Caco-2 (cell line): ENCODE results near the gene CRELD2. TPM values are rescaled to one million over a fixed set of nuclear protein-coding genes. Genes with fewer than 3 reads are reported as not detected.

Experiments
- BruUV-seq: library from RNA; stranded (reverse); fragments of 400-500 nt; replicated peaks from 2 replicates; lab custom pipeline; 2021; lab: Mats Ljungman, UMichigan
- CTCF ChIA-PET: fragments of 300-600 bp; sonication (Branson Sonifier 250); formaldehyde crosslinking; loops from one replicate; lab custom pipeline; 2022; ENCODE audit warnings: antibody characterized with exemption; lab: Charles Lee
- POLR2A ChIA-PET: fragments of 300-600 bp; sonication (Branson Sonifier 250); formaldehyde crosslinking; loops from one replicate; lab custom pipeline; 2022; ENCODE audit warnings: antibody characterized with exemption; lab: Charles Lee
- DNase-seq, 2 experiments: peaks; one replicate each; pipeline versions ENCODE4 v3.0.0 to v3.0.0-alpha.2; 2020 to 2022
- H3K27me3 ChIP-seq: replicated peaks from 2 replicates; pipeline ENCODE4 v1.6.0; 2011; ENCODE audit warnings: low read length; ENCODE audit not compliant: control insufficient read depth, insufficient read depth
- H3K36me3 ChIP-seq: 2 replicates; pipeline ENCODE4 v1.5.1; 2011; ENCODE audit warnings: low read length; ENCODE audit not compliant: control insufficient read depth, insufficient read depth
- H3K4me1 ChIP-seq: fragments of 250-450 bp; sonication (Bioruptor Pico); 2 replicates; pipeline ENCODE4 v1.5.1; 2020; ENCODE audit warnings: mild to moderate bottlenecking
- H3K4me3 ChIP-seq: 2 replicates; pipeline ENCODE4 v1.5.1; 2011; ENCODE audit warnings: low read depth, mild to moderate bottlenecking, control low read depth, low read length
- H3K9me3 ChIP-seq: fragments of 250-450 bp; sonication (Bioruptor Pico); 2 replicates; pipeline ENCODE4 v1.5.1; 2020; ENCODE audit warnings: mild to moderate bottlenecking, moderate library complexity
- H3K27ac Mint-ChIP-seq: one replicate; pipeline ENCODE4 v1.8.0; 2022; ENCODE audit warnings: mixed read lengths; ENCODE audit not compliant: unreplicated experiment
- H3K27me3 Mint-ChIP-seq: one replicate; pipeline ENCODE4 v1.8.0; 2022; ENCODE audit warnings: mixed read lengths; ENCODE audit not compliant: insufficient read depth, unreplicated experiment
- H3K36me3 Mint-ChIP-seq: one replicate; pipeline ENCODE4 v1.8.0; 2022; ENCODE audit warnings: mild to moderate bottlenecking, mixed read lengths; ENCODE audit not compliant: insufficient read depth, unreplicated experiment
- H3K4me1 Mint-ChIP-seq: one replicate; pipeline ENCODE4 v1.8.0; 2022; ENCODE audit warnings: low read depth, mixed read lengths; ENCODE audit not compliant: unreplicated experiment
- H3K4me3 Mint-ChIP-seq: one replicate; pipeline ENCODE4 v1.8.0; 2022; ENCODE audit warnings: mild to moderate bottlenecking, moderate library complexity, mixed read lengths; ENCODE audit not compliant: unreplicated experiment
- H3K9me3 Mint-ChIP-seq: one replicate; pipeline ENCODE4 v1.8.0; 2022; ENCODE audit warnings: mixed read lengths; ENCODE audit not compliant: unreplicated experiment
- CTCF ChIP-seq, 2 experiments: fragments of 200-600 bp in 1 of 2; IDR thresholded peaks; 1 replicate in 1 of 2; 2 replicates in 1 of 2; pipeline versions ENCODE4 v1.5.1 to v1.8.0; 2011 to 2022; ENCODE audit warnings: antibody characterized with exemption in 1 of 2, control low read depth in 1 of 2, inconsistent platforms in 1 of 2, low read depth in 1 of 2, low read length in 1 of 2, mild to moderate bottlenecking in 1 of 2, moderate library complexity in 1 of 2; ENCODE audit not compliant: insufficient read depth in 1 of 2, severe bottlenecking in 1 of 2, unreplicated experiment in 1 of 2
- intact Hi-C: fragments of 100-400 bp; cut with micrococcal nuclease; formaldehyde crosslinking; loops from one replicate; pipeline ENCODE4 v1.10.0; 2022; ENCODE audit not compliant: unreplicated experiment
- total RNA-seq: library from RNA; stranded (reverse); gene quantifications from 2 replicates; pipeline ENCODE4 v1.2.3, GENCODE V29; 2022

The CRELD2 gene
- total RNA-seq, 1 experiment from 2014 or later, result 43.3 TPM

GRCh38 chr22:49879871-49880270, 38.6 kb upstream of the CRELD2 start:
- no peak overlapping the region for H3K27ac Mint-ChIP-seq
- no peaks in the 10 kb centered on the region for H3K27me3 ChIP-seq
- H3K4me3 ChIP-seq, result no peak overlapping the region
- H3K9me3 ChIP-seq, result no peaks in the 10 kb centered on the region
- no peaks in the 10 kb centered on the region for H3K36me3 ChIP-seq
- no peaks in the 10 kb centered on the region for H3K4me1 Mint-ChIP-seq
- H3K27me3 Mint-ChIP-seq, result no peaks in the 10 kb centered on the region
- peaks cover 57% of the 10 kb centered on the region for H3K36me3 Mint-ChIP-seq
- BruUV-seq, result no TSS peak
- no peak for TF ChIP-seq CTCF (IDR thresholded peaks at IDR 0.05; ENCODE audit: insufficient read depth in 1 of 2, low read depth in 1 of 2, low read length in 1 of 2, severe bottlenecking in 1 of 2, unreplicated experiment in 1 of 2)
- intact Hi-C loops, result no loop called here
- ChIA-PET POLR2A (no interaction called here), CTCF (no interaction called here)
- no peak overlapping the region for H3K4me3 Mint-ChIP-seq
- no peaks in the 10 kb centered on the region for H3K9me3 Mint-ChIP-seq
- H3K4me1 ChIP-seq, result no peaks in the 10 kb centered on the region
- DNase-seq, result no peak

GRCh38 chr22:49880281-49880680, 38.2 kb upstream of the CRELD2 start:
- Histone ChIP-seq H3K4me1 (no peaks in the 10 kb centered on the region), H3K9me3 (no peaks in the 10 kb centered on the region), H3K4me3 (no peak overlapping the region), H3K27me3 (no peaks in the 10 kb centered on the region), H3K36me3 (no peaks in the 10 kb centered on the region)
- Mint-ChIP-seq H3K27ac (no peak overlapping the region), H3K36me3 (peaks cover 61% of the 10 kb centered on the region), H3K27me3 (no peaks in the 10 kb centered on the region), H3K4me3 (no peak overlapping the region), H3K9me3 (no peaks in the 10 kb centered on the region), H3K4me1 (no peaks in the 10 kb centered on the region)
- ChIA-PET POLR2A (no interaction called here), CTCF (no interaction called here)
- DNase-seq, result no peak
- no TSS peak for BruUV-seq
- intact Hi-C loops, result no loop called here
- TF ChIP-seq CTCF (IDR thresholded peaks at IDR 0.05; ENCODE audit: insufficient read depth in 1 of 2, low read depth in 1 of 2, low read length in 1 of 2, severe bottlenecking in 1 of 2, unreplicated experiment in 1 of 2), result no peak

GRCh38 chr22:49881856-49882255, 36.6 kb upstream of the CRELD2 start:
- Mint-ChIP-seq H3K27me3 (no peaks in the 10 kb centered on the region), H3K4me1 (no peaks in the 10 kb centered on the region), H3K4me3 (no peak overlapping the region), H3K36me3 (peaks cover 63% of the 10 kb centered on the region), H3K27ac (no peak overlapping the region), H3K9me3 (no peaks in the 10 kb centered on the region)
- no peaks in the 10 kb centered on the region for H3K4me1 ChIP-seq
- H3K4me3 ChIP-seq, result no peak overlapping the region
- DNase-seq, result no peak
- no TSS peak for BruUV-seq
- H3K36me3 ChIP-seq, result peaks cover 2% of the 10 kb centered on the region; the same call in 1 of the 2 replicates
- ChIA-PET CTCF (no interaction called here), POLR2A (no interaction called here)
- no peak for TF ChIP-seq CTCF (IDR thresholded peaks at IDR 0.05; ENCODE audit: insufficient read depth in 1 of 2, low read depth in 1 of 2, low read length in 1 of 2, severe bottlenecking in 1 of 2, unreplicated experiment in 1 of 2)
- H3K9me3 ChIP-seq, result no peaks in the 10 kb centered on the region
- intact Hi-C loops, result no loop called here
- no peaks in the 10 kb centered on the region for H3K27me3 ChIP-seq
